BLaER1 (cell line): ENCODE results near the gene PLOD3.

ENCODE experiments used
- H3K27ac ChIP-seq: shearing (Covaris generic); formaldehyde crosslinking; 2 replicates; pipeline ENCODE4 v1.8.1; 2022
- H3K27me3 ChIP-seq: shearing (Covaris generic); formaldehyde crosslinking; 2 replicates; pipeline ENCODE4 v1.8.1; 2022
- H3K36me3 ChIP-seq: shearing (Covaris generic); formaldehyde crosslinking; 2 replicates; pipeline ENCODE4 v1.8.1; 2022
- H3K4me1 ChIP-seq: shearing (Covaris generic); formaldehyde crosslinking; 2 replicates; pipeline ENCODE4 v1.8.1; 2022
- H3K4me2 ChIP-seq: shearing (Covaris generic); formaldehyde crosslinking; 2 replicates; pipeline ENCODE4 v1.8.1; 2022
- H3K4me3 ChIP-seq: shearing (Covaris generic); formaldehyde crosslinking; 2 replicates; pipeline ENCODE4 v1.8.1; 2022
- H3K9ac ChIP-seq: shearing (Covaris generic); formaldehyde crosslinking; 2 replicates; pipeline ENCODE4 v1.8.1; 2022
- H3K9me3 ChIP-seq: shearing (Covaris generic); formaldehyde crosslinking; 2 replicates; pipeline ENCODE4 v1.8.1; 2022
- H4K20me1 ChIP-seq: shearing (Covaris generic); formaldehyde crosslinking; 2 replicates; pipeline ENCODE4 v1.8.1; 2022
- Cebpa-rat ChIP-seq: shearing (Covaris generic); IDR thresholded peaks from 2 replicates; pipeline ENCODE4 v1.8.1; 2022

The PLOD3 gene

DNA sequence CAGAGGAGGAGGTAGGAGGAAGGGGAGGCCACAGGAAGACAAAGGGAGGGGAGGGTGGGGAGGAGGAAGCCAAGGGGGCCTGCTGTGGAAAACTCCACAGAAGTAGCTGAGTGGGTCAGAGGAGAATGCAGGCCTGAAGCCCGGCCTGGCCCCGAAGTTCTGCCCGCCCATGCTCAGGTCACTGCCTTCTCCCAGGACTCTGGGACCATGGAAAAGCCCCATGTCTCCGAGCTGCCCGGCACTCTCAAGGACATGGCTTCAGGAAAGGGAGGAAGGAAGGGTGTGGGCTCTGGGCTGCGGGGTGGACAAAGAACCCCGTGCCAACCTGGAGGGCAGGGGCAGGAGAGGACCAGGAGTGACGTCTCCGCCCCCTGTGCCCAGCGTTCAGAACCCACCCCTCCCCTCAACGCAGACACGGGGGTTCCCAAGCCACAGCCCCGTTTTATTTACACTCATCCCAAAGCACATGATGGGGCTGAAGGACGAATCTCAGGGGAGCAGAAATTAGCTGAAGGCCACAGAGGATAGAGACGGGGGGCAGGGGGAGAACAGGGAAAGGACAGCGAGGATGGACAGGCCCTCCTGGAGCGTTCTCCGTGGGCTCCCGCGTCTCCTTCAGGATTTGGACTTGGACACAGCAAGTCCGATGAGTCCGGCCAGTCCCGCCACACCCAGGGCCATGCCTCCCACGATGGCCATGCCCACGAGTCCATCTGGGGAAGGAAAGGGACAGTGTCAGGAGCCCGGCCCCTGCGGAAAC is 22.0 kb upstream of the PLOD3 start:
- H3K9ac ChIP-seq: peak overlapping the region; percentile 81
- H3K4me2 ChIP-seq: peak overlapping the region; percentile 99
- no peaks in the 10 kb centered on the region for H3K9me3 ChIP-seq
- peak overlapping the region; percentile 66 for H3K4me3 ChIP-seq
- peaks cover 47% of the 10 kb centered on the region for H3K36me3 ChIP-seq
- H3K27me3 ChIP-seq: no peaks in the 10 kb centered on the region
- H3K4me1 ChIP-seq: peaks cover 85% of the 10 kb centered on the region
- peaks cover 9% of the 10 kb centered on the region; the same call in 1 of the 2 replicates for H4K20me1 ChIP-seq
- no peak for TF ChIP-seq Cebpa-rat
- peak overlapping the region; percentile 89 for H3K27ac ChIP-seq

- peaks cover 8% of the 10 kb centered on the region; the same call in 1 of the 2 replicates for H4K20me1 ChIP-seq
- H3K27ac ChIP-seq: peak overlapping the region; percentile 89
- H3K27me3 ChIP-seq: no peaks in the 10 kb centered on the region
- no peak for TF ChIP-seq Cebpa-rat
- H3K4me1 ChIP-seq: peaks cover 79% of the 10 kb centered on the region
- peak overlapping the region; percentile 99 for H3K4me2 ChIP-seq
- peaks cover 52% of the 10 kb centered on the region for H3K36me3 ChIP-seq
- peak overlapping the region; percentile 66 for H3K4me3 ChIP-seq
- H3K9me3 ChIP-seq: no peaks in the 10 kb centered on the region
- H3K9ac ChIP-seq: peak overlapping the region; percentile 81
Measured at GRCh38 chr7:101238226-101239182, 21.1 kb upstream of the PLOD3 start.

- Histone ChIP-seq H3K36me3 (peaks cover 43% of the 10 kb centered on the region), H3K27me3 (no peaks in the 10 kb centered on the region), H3K9ac (peak within 1 kb of the TSS; percentile 81), H3K27ac (peak within 1 kb of the TSS; percentile 89), H3K4me2 (peak within 1 kb of the TSS; percentile 99), H3K9me3 (no peaks in the 10 kb centered on the region), H4K20me1 (0 out of 2 replicates have a peak, but pooled peaks cover 4% of the 10 kb centered on the region), H3K4me1 (peaks cover 72% of the 10 kb centered on the region), H3K4me3 (peak within 1 kb of the TSS; percentile 66)
- TF ChIP-seq Cebpa-rat: no peak
Measured at GRCh38 chr7:101237206-101238067, 20.1 kb upstream of the PLOD3 start, which contains the start of gene CLDN15. Gene CLDN15, minus strand, starts transcription at chr7:101237802. Its CDS starts 221 bp downstream, at chr7:101237581.

DNA sequence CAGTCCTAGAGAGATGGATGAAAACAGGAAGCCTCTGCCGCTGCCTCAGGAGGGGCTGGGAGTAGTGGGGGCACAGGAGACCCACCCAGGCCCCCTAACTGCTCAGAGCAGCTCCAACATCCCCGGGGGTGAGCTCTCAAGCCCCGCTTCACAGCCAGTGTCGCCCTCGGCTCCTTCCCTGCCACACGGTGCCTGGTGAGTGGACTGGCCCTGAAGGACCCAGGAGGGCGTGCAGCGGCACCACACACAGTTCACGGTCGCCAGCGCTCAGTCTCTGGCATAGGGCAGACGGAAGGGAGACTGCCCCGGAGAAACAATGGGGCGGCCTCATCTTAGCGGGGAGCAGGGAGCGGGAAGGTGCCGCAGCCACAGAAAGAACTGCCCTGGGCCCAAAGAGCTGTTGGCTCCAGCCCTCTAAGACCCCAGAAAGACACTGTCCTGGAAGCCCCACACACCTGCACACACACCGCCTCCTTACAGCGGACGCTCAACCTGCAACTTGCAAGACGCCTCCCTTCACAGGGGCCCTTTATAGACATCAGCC is 19.0 kb upstream of the PLOD3 start:
- peak overlapping the region; percentile 81 for H3K9ac ChIP-seq
- peaks cover 63% of the 10 kb centered on the region for H3K4me1 ChIP-seq
- H3K27me3 ChIP-seq: no peaks in the 10 kb centered on the region
- no peak for TF ChIP-seq Cebpa-rat
- peaks cover 48% of the 10 kb centered on the region for H3K36me3 ChIP-seq
- peak overlapping the region; percentile 99 for H3K4me2 ChIP-seq
- no peaks in the 10 kb centered on the region for H3K9me3 ChIP-seq
- H3K4me3 ChIP-seq: peak overlapping the region; percentile 66
- 0 out of 2 replicates have a peak, but pooled peaks cover 14% of the 10 kb centered on the region for H4K20me1 ChIP-seq
- H3K27ac ChIP-seq: peak overlapping the region; percentile 89

GRCh38 chr7:101235522-101235921 is 18.1 kb upstream of the PLOD3 start:
- no peak for TF ChIP-seq Cebpa-rat
- peaks cover 19% of the 10 kb centered on the region; the same call in 1 of the 2 replicates for H4K20me1 ChIP-seq

DNA sequence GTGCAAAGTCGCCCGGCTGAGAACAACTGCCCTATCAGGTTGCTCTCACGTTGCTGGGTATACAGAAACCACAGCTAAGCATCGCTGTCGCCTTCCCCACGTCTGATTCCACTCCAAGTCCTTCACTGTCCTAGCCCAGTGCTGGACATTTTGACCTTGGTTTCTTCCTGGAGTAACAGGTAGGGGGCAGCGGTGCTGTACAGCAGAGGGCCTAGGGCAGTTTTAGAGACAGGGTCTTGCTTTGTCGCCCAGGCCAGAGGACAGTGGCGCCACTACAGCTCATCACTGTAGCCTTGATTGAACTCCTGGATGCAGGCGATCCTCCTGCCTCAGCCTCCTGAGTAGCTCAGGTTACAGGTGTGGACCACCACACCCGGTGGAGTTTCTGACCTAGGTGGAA is 17.7 kb upstream of the PLOD3 start:
- Histone ChIP-seq H3K27me3 (no peaks in the 10 kb centered on the region), H3K4me3 (no peak overlapping the region), H4K20me1 (peaks cover 21% of the 10 kb centered on the region; the same call in 1 of the 2 replicates), H3K27ac (no peak overlapping the region), H3K9ac (no peak overlapping the region), H3K36me3 (peaks cover 47% of the 10 kb centered on the region), H3K4me1 (peaks cover 58% of the 10 kb centered on the region), H3K4me2 (peak overlapping the region; percentile 99), H3K9me3 (no peaks in the 10 kb centered on the region)
- no peak for TF ChIP-seq Cebpa-rat

More at GRCh38 chr7:101235522-101235921, 18.1 kb upstream of the PLOD3 start:
- H3K4me2 ChIP-seq: peak overlapping the region; percentile 99
- H3K36me3 ChIP-seq: peaks cover 49% of the 10 kb centered on the region
- H3K27ac ChIP-seq: peak overlapping the region; percentile 89; the same call in 1 of the 2 replicates
- H3K9ac ChIP-seq: peak overlapping the region; percentile 81
- H3K9me3 ChIP-seq: no peaks in the 10 kb centered on the region
- peaks cover 60% of the 10 kb centered on the region for H3K4me1 ChIP-seq
- H3K27me3 ChIP-seq: no peaks in the 10 kb centered on the region
- H3K4me3 ChIP-seq: peak overlapping the region; percentile 66; the same call in 1 of the 2 replicates

GRCh38 chr7:101234636-101235035 is 17.3 kb upstream of the PLOD3 start:
- TF ChIP-seq Cebpa-rat: no peak
- Histone ChIP-seq H3K9ac (no peak overlapping the region), H3K36me3 (peaks cover 47% of the 10 kb centered on the region), H3K9me3 (no peaks in the 10 kb centered on the region), H3K4me2 (no peak overlapping the region), H4K20me1 (peaks cover 21% of the 10 kb centered on the region; the same call in 1 of the 2 replicates), H3K27ac (no peak overlapping the region), H3K4me1 (peaks cover 54% of the 10 kb centered on the region), H3K27me3 (no peaks in the 10 kb centered on the region), H3K4me3 (no peak overlapping the region)

DNA sequence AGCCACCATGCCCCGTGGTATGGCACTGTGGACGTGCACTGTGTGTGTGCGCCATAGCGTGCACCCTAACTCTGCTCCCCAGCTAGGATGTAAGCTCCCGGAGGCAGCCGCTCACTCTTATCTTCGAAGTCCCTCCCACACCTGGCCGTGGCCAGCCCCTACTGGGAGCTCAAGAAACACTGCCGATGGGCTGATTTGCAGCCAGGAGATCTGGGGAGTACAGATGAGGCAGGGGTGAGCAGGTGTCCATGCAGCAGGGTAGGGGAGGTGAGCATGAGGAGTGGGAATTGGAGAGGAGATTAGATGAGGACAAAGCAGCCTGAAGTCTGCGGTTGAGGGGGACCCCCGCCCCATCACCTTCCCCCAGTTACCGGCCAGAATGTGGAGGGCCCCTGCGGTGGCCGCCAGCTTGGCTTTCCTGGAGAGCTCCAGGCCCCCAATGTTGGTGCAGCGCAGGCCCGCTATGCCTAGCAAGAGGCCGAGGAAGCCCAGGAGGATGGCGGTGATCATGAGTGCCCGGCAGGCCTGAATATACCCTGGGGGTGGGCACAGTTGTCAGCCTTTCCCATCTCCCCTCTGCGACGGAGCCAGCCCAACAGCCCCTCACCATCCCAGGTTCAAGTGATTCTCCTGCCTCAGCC is 16.6 kb upstream of the PLOD3 start:
- Histone ChIP-seq H3K4me2 (no peak overlapping the region), H3K4me3 (no peak overlapping the region), H3K4me1 (peaks cover 48% of the 10 kb centered on the region), H3K36me3 (peaks cover 52% of the 10 kb centered on the region), H3K27me3 (no peaks in the 10 kb centered on the region), H3K9ac (no peak overlapping the region), H3K9me3 (no peaks in the 10 kb centered on the region), H4K20me1 (peaks cover 21% of the 10 kb centered on the region; the same call in 1 of the 2 replicates), H3K27ac (no peak overlapping the region)
- TF ChIP-seq Cebpa-rat: no peak
